Epithelial cell of esophagus (primary cell): ENCODE results near the gene TIMM22.

ENCODE experiments used
- DNase-seq: peaks from one replicate; pipeline ENCODE4 v3.0.0; 2010; ENCODE audit warnings: low read depth
- H3K4me3 ChIP-seq: 2 replicates; pipeline ENCODE4 v1.5.1; 2011; ENCODE audit warnings: mild to moderate bottlenecking, low read length, control low read depth
- CTCF ChIP-seq: IDR thresholded peaks from 2 replicates; pipeline ENCODE4 v1.5.1; 2011; ENCODE audit warnings: low read depth, mild to moderate bottlenecking, low read length, control low read depth, inconsistent platforms; ENCODE audit not compliant: insufficient read depth; ENCODE audit errors: missing control alignments

The TIMM22 gene

GRCh38 chr17:954431-955164 is 42.3 kb upstream of the TIMM22 start:
- no peak for DNase-seq
- no peak for TF ChIP-seq CTCF

DNA sequence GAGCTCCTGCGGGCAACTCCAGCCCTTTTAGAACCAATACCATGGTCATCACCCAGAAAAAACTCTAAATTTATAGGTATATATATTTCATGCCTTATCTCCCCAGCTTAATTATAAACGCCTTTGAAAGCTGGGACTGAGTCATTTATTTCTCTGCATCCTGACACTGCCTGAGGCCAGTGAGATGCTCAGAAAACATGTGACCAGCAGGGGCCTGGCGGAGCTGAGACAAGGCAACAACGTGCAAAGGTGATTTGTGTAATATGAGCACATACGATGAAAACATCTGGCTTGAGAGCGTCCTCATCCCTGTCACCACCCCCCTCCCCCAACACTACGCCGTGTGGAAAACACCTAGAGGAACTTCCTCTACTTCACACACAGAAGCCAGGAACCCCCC is 40.0 kb upstream of the TIMM22 start:
- peak; percentile 96 for DNase-seq
- TF ChIP-seq CTCF, result no peak
- no peak overlapping the region for H3K4me3 ChIP-seq

More at GRCh38 chr17:954431-955164, 42.3 kb upstream of the TIMM22 start:
- no peak overlapping the region for H3K4me3 ChIP-seq

GRCh38 chr17:957856-958421 is 39.0 kb upstream of the TIMM22 start:
- no peak for TF ChIP-seq CTCF
- no peak for DNase-seq
- no peak overlapping the region for H3K4me3 ChIP-seq

DNA sequence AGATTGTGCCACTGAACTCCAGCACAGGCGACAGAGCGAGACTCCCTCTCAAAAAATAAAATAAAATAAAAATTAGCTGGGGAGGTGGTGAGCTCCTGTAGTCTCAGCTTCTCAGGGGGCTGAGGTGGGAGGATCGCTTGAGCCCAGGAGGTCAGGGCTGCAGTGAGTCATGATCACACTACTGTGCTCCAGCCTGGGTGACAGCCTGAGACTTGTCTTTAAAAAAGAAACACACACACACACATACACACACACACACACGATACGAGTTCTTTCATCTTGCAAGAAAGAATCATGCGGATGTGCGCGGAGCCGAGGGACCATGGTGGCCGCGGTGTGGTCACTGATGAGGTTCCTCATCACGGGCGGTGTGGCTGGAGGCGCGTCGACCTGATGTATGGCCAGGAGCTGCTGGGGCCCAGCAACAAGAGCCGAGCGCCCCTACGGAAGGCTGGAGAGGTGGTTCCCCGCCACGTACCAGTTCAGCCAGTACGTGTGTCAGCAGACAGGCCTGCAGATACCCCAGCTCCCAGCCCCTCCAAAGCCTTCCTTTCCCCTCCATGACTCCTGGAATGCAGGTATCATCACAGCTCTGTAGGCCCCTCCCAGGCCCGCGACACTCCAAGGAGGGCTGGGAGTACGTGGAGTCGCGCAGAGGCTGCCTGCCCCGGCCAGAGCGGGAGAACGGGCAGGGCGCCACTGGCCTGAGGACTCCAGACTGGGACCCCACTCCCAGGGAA is 38.0 kb upstream of the TIMM22 start:
- TF ChIP-seq CTCF, result no peak
- no peak for DNase-seq
- H3K4me3 ChIP-seq, result no peak overlapping the region

DNA sequence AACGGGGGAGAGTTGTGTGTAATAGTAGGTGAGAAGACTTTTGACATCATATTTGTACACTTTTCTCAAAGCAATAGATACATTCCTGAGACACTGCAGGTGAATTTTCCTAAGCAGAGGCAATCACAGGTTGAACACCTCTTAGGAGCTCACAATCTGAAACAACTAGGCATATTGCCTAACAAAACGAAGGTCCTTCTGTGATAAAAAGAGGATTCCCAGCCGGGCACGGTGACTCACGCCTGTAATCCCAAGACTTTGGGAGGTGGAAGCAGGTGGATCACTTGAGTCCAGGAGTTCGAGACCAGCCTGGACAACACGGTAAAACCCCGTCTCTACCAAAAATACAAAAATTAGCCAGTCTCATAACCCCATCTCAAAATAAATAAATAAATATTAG is 34.8 kb upstream of the TIMM22 start:
- DNase-seq, result no peak
- TF ChIP-seq CTCF, result no peak
- no peak overlapping the region for H3K4me3 ChIP-seq

- no peak for TF ChIP-seq CTCF
- DNase-seq, result no peak
- no peak overlapping the region for H3K4me3 ChIP-seq
Observed at GRCh38 chr17:962670-963069, 34.3 kb upstream of the TIMM22 start.
